Neural cell (in vitro differentiated cells): Measurements from ENCODE around the gene PPP1R13B. TPM values are rescaled to one million over a fixed set of nuclear protein-coding genes. Genes with fewer than 3 reads are reported as not detected.
"Not testable (repeated sequence)": the region's sequence is repeated elsewhere in the genome, so short reads cannot be mapped to it uniquely, and the experiment has no call there.

Experiments used
- H2AFZ ChIP-seq: fragments of 200-600, 300-800 bp; sonication (generic), shearing (Covaris generic); 2 replicates; pipeline ENCODE4 v1.6.0; 2014; ENCODE audit warnings: low read depth, mild to moderate bottlenecking, antibody characterized with exemption, low read length, moderate library complexity
- H3F3A ChIP-seq: fragments of 200-600 bp; shearing (Covaris generic); 2 replicates; pipeline ENCODE4 v1.6.1; 2016; ENCODE audit warnings: mild to moderate bottlenecking, moderate library complexity, mixed read lengths, antibody characterized with exemption, low read length; ENCODE audit not compliant: insufficient read depth, poor library complexity, severe bottlenecking
- H3K27ac ChIP-seq: fragments of 200-600, 300-800 bp; sonication (generic), shearing (Covaris generic); 2 replicates; pipeline ENCODE4 v1.5.1; 2014; ENCODE audit warnings: mild to moderate bottlenecking, low read length, moderate library complexity
- H3K27me3 ChIP-seq: fragments of 300-800, 200-600 bp; sonication (generic), shearing (Covaris generic); 2 replicates; pipeline ENCODE4 v1.6.0; 2014; ENCODE audit warnings: mild to moderate bottlenecking, low read depth, low read length, moderate library complexity; ENCODE audit not compliant: insufficient read depth
- H3K36me3 ChIP-seq: fragments of 300-800, 200-600 bp; sonication (generic), shearing (Covaris generic); 2 replicates; pipeline ENCODE4 v1.5.1; 2014; ENCODE audit warnings: mild to moderate bottlenecking, antibody characterized with exemption, low read length, moderate library complexity; ENCODE audit not compliant: insufficient read depth
- H3K4me2 ChIP-seq: fragments of 300-800, 200-600 bp; sonication (generic), shearing (Covaris generic); 2 replicates; pipeline ENCODE4 v1.6.0; 2014; ENCODE audit warnings: mild to moderate bottlenecking, low read length
- H3K4me3 ChIP-seq: fragments of 300-800, 200-600 bp; sonication (generic), shearing (Covaris generic); 2 replicates; pipeline ENCODE4 v1.5.1; 2014; ENCODE audit warnings: mild to moderate bottlenecking, low read length, moderate library complexity
- H3K79me2 ChIP-seq: fragments of 200-600 bp; shearing (Covaris generic); replicated peaks from 2 replicates; pipeline ENCODE4 v1.6.0; 2014; ENCODE audit warnings: mild to moderate bottlenecking, low read length, moderate library complexity; ENCODE audit not compliant: insufficient read depth
- H3K9ac ChIP-seq: fragments of 300-800, 200-600 bp; sonication (generic), shearing (Covaris generic); 2 replicates; pipeline ENCODE4 v1.6.1; 2016; ENCODE audit warnings: mild to moderate bottlenecking, low read length, mixed read lengths
- H3K9me2 ChIP-seq: fragments of 200-600 bp; shearing (Covaris generic); 2 replicates; pipeline ENCODE4 v1.6.1; 2016; ENCODE audit warnings: mild to moderate bottlenecking, low read length, mixed read lengths; ENCODE audit not compliant: insufficient read depth
- H3K9me3 ChIP-seq: fragments of 200-600, 300-800 bp; sonication (generic), shearing (Covaris generic); 2 replicates; pipeline ENCODE4 v1.6.1; 2016; ENCODE audit warnings: mild to moderate bottlenecking, mixed run types, low read length, moderate library complexity, mixed read lengths
- H4K20me1 ChIP-seq: fragments of 200-600 bp; shearing (Covaris generic); 2 replicates; pipeline ENCODE4 v1.6.1; 2016; ENCODE audit warnings: mild to moderate bottlenecking, mixed run types; ENCODE audit not compliant: insufficient read depth
- EP300 ChIP-seq: fragments of 450-650 bp; conservative IDR thresholded peaks from 2 replicates; pipeline ENCODE4 v1.6.1; 2014; ENCODE audit warnings: antibody characterized with exemption, mild to moderate bottlenecking, moderate library complexity; ENCODE audit not compliant: poor library complexity, severe bottlenecking
- EZH2 ChIP-seq: fragments of 200-600, 300-800 bp; shearing (Covaris generic), sonication (generic); IDR thresholded peaks from 2 replicates; pipeline ENCODE4 v1.6.1; 2014; ENCODE audit warnings: antibody characterized with exemption, low read length, borderline replicate concordance, mild to moderate bottlenecking; ENCODE audit not compliant: insufficient read depth, poor library complexity, severe bottlenecking
- MXI1 ChIP-seq: fragments of 450-650 bp; conservative IDR thresholded peaks from 2 replicates; pipeline ENCODE4 v1.6.1; 2014; ENCODE audit warnings: antibody characterized with exemption, mild to moderate bottlenecking; ENCODE audit not compliant: poor library complexity, severe bottlenecking
- POLR2AphosphoS5 ChIP-seq: IDR thresholded peaks from 2 replicates; pipeline ENCODE4 v1.6.1; 2012
- RAD21 ChIP-seq: fragments of 450-650 bp; conservative IDR thresholded peaks from 2 replicates; pipeline ENCODE4 v1.6.1; 2014; ENCODE audit warnings: antibody characterized with exemption, mild to moderate bottlenecking, moderate library complexity
- SMC3 ChIP-seq: fragments of 450-650 bp; conservative IDR thresholded peaks from 2 replicates; pipeline ENCODE4 v1.6.1; 2014; ENCODE audit warnings: antibody characterized with exemption, mild to moderate bottlenecking, moderate library complexity; ENCODE audit not compliant: poor library complexity
- TAF1 ChIP-seq: IDR thresholded peaks from 2 replicates; pipeline ENCODE4 v1.6.1; 2012; ENCODE audit warnings: low read depth
- polyA plus RNA-seq: library from polyadenylated mRNA; depleted of rRNA; stranded (reverse); fragments of >200 nt; gene quantifications from 2 replicates; pipeline ENCODE4 v1.2.3, GENCODE V29; 2014
- TF ChIP-seq, protein P1 (sequence below): IDR thresholded peaks from 2 replicates; pipeline ENCODE4 v1.6.1; 2012; ENCODE audit warnings: borderline replicate concordance
- TF ChIP-seq, protein P2 (sequence below): fragments of 450-650 bp; IDR thresholded peaks from 2 replicates; pipeline ENCODE4 v1.5.1; 2014; ENCODE audit warnings: antibody characterized with exemption, mild to moderate bottlenecking, moderate library complexity; ENCODE audit not compliant: poor library complexity, severe bottlenecking

PPP1R13B gene
- polyA plus RNA-seq, 1 donor from 2014 or later, result 8.2 TPM

DNA sequence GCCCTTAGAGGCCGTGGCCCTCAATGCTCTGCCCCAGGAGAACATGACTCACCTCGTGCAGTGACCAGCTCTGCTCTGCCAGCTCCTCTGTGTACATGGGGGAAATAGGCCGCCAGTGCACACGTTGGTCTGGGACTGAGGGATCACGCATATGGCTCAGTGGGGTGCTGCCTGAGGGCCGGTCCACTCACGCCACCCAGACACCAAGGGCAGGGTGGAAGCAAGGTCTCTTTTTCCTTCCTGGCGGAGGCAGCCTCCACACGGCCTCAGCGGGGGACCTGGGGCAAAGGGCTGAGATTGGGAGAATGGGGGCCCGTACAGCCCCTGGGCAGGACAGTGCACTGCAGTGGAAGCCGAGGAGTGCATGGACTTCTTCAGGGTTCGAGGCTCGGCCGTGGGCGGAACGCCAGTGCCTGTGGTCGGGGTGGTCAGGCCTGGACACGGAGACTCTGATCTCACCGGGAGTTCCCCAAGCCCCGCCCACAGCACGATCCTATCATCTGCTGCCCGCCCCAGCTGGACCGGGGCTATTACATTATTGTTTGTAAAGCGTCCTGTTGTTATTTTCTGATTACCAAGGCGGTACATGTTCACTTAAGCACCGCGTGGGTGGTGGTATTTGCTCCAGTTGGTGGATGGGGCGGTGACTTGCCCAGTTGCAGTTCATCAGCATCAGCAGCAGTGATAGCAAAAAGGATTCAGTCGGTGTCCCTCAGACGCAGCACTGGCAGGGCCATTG lies 42.1 kb upstream of the PPP1R13B start:
- Histone ChIP-seq H3K27ac (no peak overlapping the region), H3F3A (no peaks in the 10 kb centered on the region), H3K36me3 (no peaks in the 10 kb centered on the region), H3K9me2 (no peaks in the 10 kb centered on the region), H3K9ac (no peak overlapping the region), H2AFZ (no peak overlapping the region), H3K79me2 (no peaks in the 10 kb centered on the region), H3K4me2 (no peak overlapping the region), H3K9me3 (no peaks in the 10 kb centered on the region), H3K27me3 (no peaks in the 10 kb centered on the region), H4K20me1 (no peaks in the 10 kb centered on the region), H3K4me3 (no peak overlapping the region)
- TF ChIP-seq, protein P1, sequence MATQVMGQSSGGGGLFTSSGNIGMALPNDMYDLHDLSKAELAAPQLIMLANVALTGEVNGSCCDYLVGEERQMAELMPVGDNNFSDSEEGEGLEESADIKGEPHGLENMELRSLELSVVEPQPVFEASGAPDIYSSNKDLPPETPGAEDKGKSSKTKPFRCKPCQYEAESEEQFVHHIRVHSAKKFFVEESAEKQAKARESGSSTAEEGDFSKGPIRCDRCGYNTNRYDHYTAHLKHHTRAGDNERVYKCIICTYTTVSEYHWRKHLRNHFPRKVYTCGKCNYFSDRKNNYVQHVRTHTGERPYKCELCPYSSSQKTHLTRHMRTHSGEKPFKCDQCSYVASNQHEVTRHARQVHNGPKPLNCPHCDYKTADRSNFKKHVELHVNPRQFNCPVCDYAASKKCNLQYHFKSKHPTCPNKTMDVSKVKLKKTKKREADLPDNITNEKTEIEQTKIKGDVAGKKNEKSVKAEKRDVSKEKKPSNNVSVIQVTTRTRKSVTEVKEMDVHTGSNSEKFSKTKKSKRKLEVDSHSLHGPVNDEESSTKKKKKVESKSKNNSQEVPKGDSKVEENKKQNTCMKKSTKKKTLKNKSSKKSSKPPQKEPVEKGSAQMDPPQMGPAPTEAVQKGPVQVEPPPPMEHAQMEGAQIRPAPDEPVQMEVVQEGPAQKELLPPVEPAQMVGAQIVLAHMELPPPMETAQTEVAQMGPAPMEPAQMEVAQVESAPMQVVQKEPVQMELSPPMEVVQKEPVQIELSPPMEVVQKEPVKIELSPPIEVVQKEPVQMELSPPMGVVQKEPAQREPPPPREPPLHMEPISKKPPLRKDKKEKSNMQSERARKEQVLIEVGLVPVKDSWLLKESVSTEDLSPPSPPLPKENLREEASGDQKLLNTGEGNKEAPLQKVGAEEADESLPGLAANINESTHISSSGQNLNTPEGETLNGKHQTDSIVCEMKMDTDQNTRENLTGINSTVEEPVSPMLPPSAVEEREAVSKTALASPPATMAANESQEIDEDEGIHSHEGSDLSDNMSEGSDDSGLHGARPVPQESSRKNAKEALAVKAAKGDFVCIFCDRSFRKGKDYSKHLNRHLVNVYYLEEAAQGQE, result no peak
- TF ChIP-seq TAF1, result no peak
- no peak for TF ChIP-seq EZH2
- no peak for TF ChIP-seq SMC3
- TF ChIP-seq MXI1, result no peak
- no peak for TF ChIP-seq POLR2AphosphoS5
- no peak for TF ChIP-seq EP300
- TF ChIP-seq RAD21, result no peak
- TF ChIP-seq, protein P2, sequence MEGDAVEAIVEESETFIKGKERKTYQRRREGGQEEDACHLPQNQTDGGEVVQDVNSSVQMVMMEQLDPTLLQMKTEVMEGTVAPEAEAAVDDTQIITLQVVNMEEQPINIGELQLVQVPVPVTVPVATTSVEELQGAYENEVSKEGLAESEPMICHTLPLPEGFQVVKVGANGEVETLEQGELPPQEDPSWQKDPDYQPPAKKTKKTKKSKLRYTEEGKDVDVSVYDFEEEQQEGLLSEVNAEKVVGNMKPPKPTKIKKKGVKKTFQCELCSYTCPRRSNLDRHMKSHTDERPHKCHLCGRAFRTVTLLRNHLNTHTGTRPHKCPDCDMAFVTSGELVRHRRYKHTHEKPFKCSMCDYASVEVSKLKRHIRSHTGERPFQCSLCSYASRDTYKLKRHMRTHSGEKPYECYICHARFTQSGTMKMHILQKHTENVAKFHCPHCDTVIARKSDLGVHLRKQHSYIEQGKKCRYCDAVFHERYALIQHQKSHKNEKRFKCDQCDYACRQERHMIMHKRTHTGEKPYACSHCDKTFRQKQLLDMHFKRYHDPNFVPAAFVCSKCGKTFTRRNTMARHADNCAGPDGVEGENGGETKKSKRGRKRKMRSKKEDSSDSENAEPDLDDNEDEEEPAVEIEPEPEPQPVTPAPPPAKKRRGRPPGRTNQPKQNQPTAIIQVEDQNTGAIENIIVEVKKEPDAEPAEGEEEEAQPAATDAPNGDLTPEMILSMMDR, result no peak

DNA sequence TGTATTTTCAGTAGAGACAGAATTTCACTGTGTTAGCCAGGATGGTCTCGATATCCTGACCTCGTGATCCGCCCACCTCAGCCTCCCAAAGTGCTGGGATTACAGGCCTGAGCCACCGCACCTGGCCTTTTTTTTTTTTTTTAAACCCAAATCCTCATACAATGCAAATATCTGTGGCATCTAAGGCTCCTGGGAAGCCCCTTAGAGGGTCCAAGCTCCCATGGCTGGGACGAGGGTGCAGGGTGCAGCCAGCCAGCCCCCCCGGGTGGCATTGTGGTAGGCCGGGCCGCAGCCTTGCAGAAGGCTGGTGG lies 41.6 kb upstream of the PPP1R13B start:
- H3K9ac ChIP-seq, H3K4me2 ChIP-seq, H3K79me2 ChIP-seq, H3K27me3 ChIP-seq, H3F3A ChIP-seq, H2AFZ ChIP-seq, H3K4me3 ChIP-seq, H3K9me2 ChIP-seq, H3K9me3 ChIP-seq, H3K36me3 ChIP-seq, H4K20me1 ChIP-seq, H3K27ac ChIP-seq: not testable (repeated sequence)
